Naive thymus-derived CD8-positive, alpha-beta T cell (primary cell): Measurements from ENCODE around the gene MBL2. TPM values are rescaled to one million over a fixed set of nuclear protein-coding genes. Genes with fewer than 3 reads are reported as not detected.
A peak's percentile ranks its signal among the peaks of the same experiment; 100 is the strongest.

Experiments used
- ATAC-seq, 2 donors: fragments of 150-1000 bp; cut with Tn5 transposase in 1 of 2; sonication (Bioruptor Pico), chemical (Tn5 transposase) in 1 of 2; 1 replicate in 1 of 2; 2 replicates in 1 of 2; pipeline ENCODE4 v1.10.0; 2021; ENCODE audit warnings: mild to moderate bottlenecking in 2 of 2, moderate library complexity in 2 of 2
- POLR2A ChIA-PET: fragments of 350-600 bp; sonication (Branson Sonifier 250); formaldehyde crosslinking; loops from one replicate; lab custom pipeline; 2021; ENCODE audit warnings: antibody characterized with exemption; lab: Charles Lee
- DNase-seq, 10 donors: peaks; one replicate each; pipeline versions ENCODE4 v3.0.0 to v3.0.0-alpha.2; 2020 to 2022
- H3K27ac Mint-ChIP-seq, 10 donors: one replicate each; pipeline ENCODE4 v1.8.0; 2020 to 2022; ENCODE audit warnings: mild to moderate bottlenecking in 10 of 10, mixed read lengths in 10 of 10, moderate library complexity in 4 of 10, inconsistent platforms in 1 of 10
- H3K27me3 Mint-ChIP-seq, 5 donors: one replicate each; pipeline ENCODE4 v1.8.0; 2021 to 2022; ENCODE audit warnings: mixed read lengths in 5 of 5
- H3K36me3 Mint-ChIP-seq, 3 donors: one replicate each; pipeline ENCODE4 v1.8.0; 2020 to 2022; ENCODE audit warnings: mixed read lengths in 3 of 3, mild to moderate bottlenecking in 2 of 3, inconsistent platforms in 1 of 3
- H3K4me1 Mint-ChIP-seq, 4 donors: one replicate each; pipeline ENCODE4 v1.8.0; 2021 to 2022; ENCODE audit warnings: mixed read lengths in 4 of 4
- H3K4me3 Mint-ChIP-seq, 10 donors: one replicate each; pipeline ENCODE4 v1.8.0; 2020 to 2022; ENCODE audit warnings: mild to moderate bottlenecking in 10 of 10, mixed read lengths in 10 of 10, moderate library complexity in 6 of 10, inconsistent platforms in 1 of 10
- H3K9me3 Mint-ChIP-seq, 9 donors: one replicate each; pipeline ENCODE4 v1.8.0; 2020 to 2022; ENCODE audit warnings: mixed read lengths in 9 of 9, mild to moderate bottlenecking in 3 of 9, inconsistent platforms in 1 of 9, moderate library complexity in 1 of 9
- polyA plus RNA-seq, 3 donors: library from polyadenylated mRNA; unstranded; fragments of 300-500 nt; fragmentation: Illumina TruSeq; gene quantifications; one replicate each; pipeline ENCODE4 v1.2.3, GENCODE V29; 2021
- total RNA-seq, 8 experiments: library from RNA in 2 of 8; stranded (reverse) in 2 of 8; gene quantifications; one replicate each; pipeline ENCODE4 v1.2.3 and lab custom pipeline; 2021 to 2026

Gene MBL2
- total and polyA plus RNA-seq, 5 experiments from 2014 or later, result not detected

DNA sequence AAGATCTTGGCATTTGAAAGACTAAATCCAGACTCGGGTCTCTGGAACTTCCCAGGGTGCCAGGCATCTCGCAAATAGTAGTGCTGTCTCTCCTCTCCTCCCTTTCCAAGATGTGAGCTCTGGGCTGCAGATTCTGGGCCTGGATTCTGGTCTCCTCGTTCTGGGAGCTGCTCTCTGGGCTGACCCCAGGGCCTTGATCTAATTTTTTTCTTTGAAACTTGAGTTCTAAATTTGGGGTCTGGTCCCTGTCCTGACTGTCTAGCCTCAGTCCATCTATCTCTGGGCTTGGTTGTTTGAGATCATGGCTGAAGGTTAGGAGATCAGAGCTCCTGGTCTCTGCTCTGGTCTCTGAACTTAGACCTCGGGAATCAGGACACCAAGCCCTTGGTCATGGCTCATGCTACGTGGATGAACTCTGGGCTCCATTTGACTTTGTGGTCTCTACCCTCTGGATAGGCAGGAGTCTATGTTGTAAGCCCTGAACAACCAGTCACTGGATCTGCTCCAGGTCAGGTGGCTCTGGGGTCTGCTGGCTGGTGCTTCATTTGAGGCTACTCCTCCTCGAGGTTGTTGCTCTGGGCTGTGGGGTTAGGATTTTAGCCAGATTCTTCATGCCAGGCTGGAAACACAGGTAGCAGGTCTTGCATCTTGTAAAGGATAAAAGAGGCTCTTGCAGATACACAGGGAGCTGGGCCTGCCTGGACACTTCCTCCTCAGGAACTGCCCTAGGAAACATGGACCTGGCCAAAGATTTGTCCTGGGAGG is 8.0 kb upstream of the MBL2 start:
- DNase-seq (no peak), ATAC-seq (no peak)
- H3K36me3 Mint-ChIP-seq, result no peaks in the 10 kb centered on the region
- no peaks in the 10 kb centered on the region for H3K4me1 Mint-ChIP-seq
- peaks cover 0 to 9% (median 2%) of the 10 kb centered on the region in 5 donors for H3K27me3 Mint-ChIP-seq
- H3K4me3 Mint-ChIP-seq, result no peak overlapping the region
- no peak overlapping the region for H3K27ac Mint-ChIP-seq
- peaks cover 0 to 3% (median 0%) of the 10 kb centered on the region in 9 donors for H3K9me3 Mint-ChIP-seq
- POLR2A ChIA-PET, result no interaction called here

DNA sequence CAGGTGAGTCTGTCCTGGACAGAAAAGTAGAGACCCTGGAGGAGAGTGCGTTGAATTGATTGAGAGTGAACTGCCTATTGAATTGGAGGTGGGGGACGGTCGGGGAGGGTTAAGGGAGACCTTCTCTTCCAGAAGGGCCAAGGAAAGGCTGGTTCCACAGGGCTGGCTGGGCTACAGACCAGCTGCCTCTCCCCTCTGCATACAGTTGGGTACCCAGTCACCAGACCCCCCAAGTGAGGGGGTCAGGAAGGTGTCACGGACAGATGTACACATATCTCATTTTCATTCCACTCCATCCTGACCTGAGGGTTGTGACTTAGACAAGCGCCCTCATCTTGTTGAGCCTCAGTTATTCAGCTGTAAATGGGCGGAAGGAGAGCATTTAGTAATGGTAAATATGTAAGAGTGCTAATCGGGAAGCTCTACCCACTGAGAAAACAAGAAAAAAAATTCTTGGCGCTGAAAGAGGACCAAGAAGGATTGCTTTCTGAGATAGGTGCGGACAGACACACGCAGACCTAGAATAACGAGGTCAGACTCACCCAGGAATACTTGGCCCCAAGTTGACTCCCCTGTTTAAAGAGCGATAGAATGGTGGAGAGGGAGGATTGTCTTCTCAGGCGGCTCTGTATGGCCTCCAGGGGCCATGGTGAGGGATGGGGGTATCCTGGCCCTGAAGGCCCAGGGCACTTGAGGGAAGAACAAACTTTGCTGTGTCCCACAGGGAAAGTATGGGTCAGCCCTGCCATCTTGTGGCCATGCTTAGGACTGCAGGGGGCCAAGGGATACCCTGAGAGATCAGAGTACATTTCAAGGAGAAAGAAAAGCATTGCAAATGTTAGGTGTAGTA is 7.2 kb upstream of the MBL2 start:
- ATAC-seq (no peak), DNase-seq (peak in 2 of 10 donors; percentile 2 to 13)
- POLR2A ChIA-PET, result no interaction called here
- no peak overlapping the region for H3K4me3 Mint-ChIP-seq
- no peaks in the 10 kb centered on the region for H3K4me1 Mint-ChIP-seq
- H3K9me3 Mint-ChIP-seq, result peaks cover 0 to 3% (median 0%) of the 10 kb centered on the region in 9 donors
- peaks cover 0 to 9% (median 2%) of the 10 kb centered on the region in 5 donors for H3K27me3 Mint-ChIP-seq
- no peak overlapping the region for H3K27ac Mint-ChIP-seq
- no peaks in the 10 kb centered on the region for H3K36me3 Mint-ChIP-seq

DNA sequence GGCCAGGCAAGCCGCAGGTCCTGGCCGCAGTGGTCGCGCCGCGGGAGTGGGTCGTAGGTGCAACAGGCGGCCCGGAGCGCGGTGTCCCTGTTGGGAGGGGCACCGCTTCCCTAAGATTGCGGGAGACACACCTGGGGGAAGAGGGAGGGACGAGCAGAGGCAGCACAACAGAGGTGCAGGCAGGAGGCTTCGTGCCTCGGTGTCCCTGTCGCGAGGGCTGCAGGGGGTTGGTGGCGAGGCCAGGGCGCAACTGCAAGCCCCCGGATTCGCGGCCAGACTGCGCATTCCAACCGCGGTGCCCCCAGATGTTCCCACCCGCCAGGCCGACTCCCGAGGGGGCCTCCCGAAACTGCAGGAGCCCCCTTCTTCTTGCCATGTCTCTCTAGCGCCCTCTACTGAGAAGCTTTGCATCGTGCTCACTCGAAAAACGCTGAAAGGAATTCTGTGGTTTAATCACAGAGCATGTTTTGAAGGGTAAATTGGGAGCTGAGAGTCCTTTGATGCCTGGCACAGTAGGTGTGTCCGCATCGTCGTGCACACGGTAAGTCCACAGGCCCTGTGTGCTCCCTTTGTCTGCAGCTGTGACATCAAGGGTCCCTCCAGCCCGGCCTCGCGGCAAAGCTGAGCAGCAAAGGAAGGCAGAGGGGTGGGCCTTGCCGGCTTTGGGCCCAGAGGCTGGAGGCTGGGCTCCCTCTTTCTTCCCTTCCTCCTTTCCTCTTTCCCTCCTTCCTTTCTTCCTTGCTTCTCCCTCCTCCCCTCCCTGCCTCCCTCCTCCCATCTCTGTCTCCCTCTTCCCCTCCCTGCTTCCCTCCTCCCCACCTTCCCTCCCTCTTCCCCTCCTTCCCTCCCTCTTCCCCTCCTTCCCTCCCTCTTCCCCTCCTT is 6.2 kb upstream of the MBL2 start:
- Mint-ChIP-seq H3K27ac (no peak overlapping the region), H3K4me1 (no peaks in the 10 kb centered on the region), H3K27me3 (peaks cover 0 to 9% (median 2%) of the 10 kb centered on the region in 5 donors), H3K4me3 (no peak overlapping the region), H3K9me3 (peaks cover 0 to 3% (median 0%) of the 10 kb centered on the region in 9 donors), H3K36me3 (no peaks in the 10 kb centered on the region)
- POLR2A ChIA-PET, result no interaction called here
- no peak for ATAC-seq
- no peak for DNase-seq

DNA sequence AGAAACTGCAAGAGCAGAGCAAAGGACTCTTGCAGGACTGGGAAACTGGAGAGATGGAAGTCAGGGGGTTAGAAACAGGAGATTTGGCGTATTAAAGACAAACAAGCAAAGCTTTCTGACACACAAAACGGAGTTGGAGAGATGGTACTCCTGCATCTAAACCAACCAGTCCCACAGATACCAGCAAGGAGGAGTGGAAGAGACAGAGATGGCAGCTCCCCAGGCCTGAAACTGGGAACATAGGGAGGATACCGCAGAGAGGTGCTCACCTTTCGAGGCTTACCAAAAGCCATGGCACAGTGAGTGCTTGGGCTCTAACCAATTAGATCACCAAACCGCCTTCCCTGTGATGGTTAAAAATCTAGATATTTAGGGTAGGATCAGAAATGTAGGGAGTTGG is 4.8 kb upstream of the MBL2 start:
- Mint-ChIP-seq H3K36me3 (no peaks in the 10 kb centered on the region), H3K27me3 (peaks cover 0 to 9% (median 2%) of the 10 kb centered on the region in 5 donors)
- POLR2A ChIA-PET, result no interaction called here

DNA sequence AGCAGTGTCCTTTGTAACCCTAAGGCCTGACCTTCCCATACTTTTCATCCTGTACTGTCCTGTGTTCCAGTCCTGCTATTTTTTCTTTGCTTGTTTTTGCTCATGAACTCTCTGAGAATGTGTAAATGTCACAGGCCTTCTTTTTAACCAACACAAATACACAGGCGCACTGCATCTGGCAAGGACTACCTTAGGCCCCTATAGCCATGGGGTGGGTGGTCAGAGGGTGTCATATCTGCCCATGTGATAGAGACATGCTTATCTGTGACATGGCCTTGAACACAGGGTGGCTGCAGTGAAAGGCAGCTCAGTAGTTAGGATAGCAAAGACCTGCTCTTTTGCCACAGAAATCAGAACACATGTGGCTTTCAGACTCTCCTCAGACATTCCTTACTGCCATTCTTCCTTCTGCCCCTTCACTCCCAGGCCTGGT is 3.9 kb upstream of the MBL2 start:
- H3K4me1 Mint-ChIP-seq, result no peaks in the 10 kb centered on the region
- no peak for DNase-seq
- H3K4me3 Mint-ChIP-seq, result no peak overlapping the region
- no peak for ATAC-seq
- POLR2A ChIA-PET, result no interaction called here
- H3K27ac Mint-ChIP-seq, result no peak overlapping the region
- no peaks in the 10 kb centered on the region for H3K36me3 Mint-ChIP-seq
- H3K9me3 Mint-ChIP-seq, result peaks cover 0 to 3% (median 0%) of the 10 kb centered on the region in 9 donors
- peaks cover 0 to 9% (median 2%) of the 10 kb centered on the region in 5 donors for H3K27me3 Mint-ChIP-seq

More for the DNA sequence above, 4.8 kb upstream of the MBL2 start:
- no peak for ATAC-seq
- Mint-ChIP-seq H3K27ac (no peak overlapping the region), H3K4me3 (no peak overlapping the region), H3K9me3 (peaks cover 0 to 3% (median 0%) of the 10 kb centered on the region in 9 donors), H3K4me1 (no peaks in the 10 kb centered on the region)
- no peak for DNase-seq

DNA sequence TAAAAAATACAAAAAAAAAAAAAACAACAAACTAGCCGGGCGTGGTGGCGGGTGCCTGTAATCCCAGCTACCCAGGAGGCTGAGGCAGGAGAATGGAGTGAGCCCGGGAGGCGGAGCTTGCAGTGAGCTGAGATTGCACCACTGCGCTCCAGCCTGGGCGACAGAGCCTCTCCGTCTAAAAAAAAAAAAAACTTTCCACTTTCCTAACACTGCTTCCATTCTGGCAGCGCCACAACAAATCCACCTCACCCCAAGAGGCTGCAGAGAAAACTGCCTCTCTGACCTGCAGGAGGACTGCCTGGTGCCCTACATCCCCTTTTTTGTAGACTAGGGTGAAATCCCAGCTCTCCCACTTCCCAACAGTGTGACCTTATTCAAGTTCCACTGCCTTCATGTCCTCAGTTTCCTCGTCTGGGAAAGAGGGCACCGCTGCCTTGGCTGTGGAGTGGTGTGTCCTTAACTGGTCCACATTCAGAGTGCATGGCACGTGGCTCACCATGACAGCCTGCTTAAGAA is 2.6 kb upstream of the MBL2 start:
- no peaks in the 10 kb centered on the region for H3K9me3 Mint-ChIP-seq
- H3K36me3 Mint-ChIP-seq, result no peaks in the 10 kb centered on the region
- POLR2A ChIA-PET, result no interaction called here
- DNase-seq (no peak), ATAC-seq (no peak)
- H3K4me3 Mint-ChIP-seq, result no peak overlapping the region
- no peaks in the 10 kb centered on the region for H3K4me1 Mint-ChIP-seq
- peaks cover 0 to 9% (median 0%) of the 10 kb centered on the region in 5 donors for H3K27me3 Mint-ChIP-seq
- no peak overlapping the region for H3K27ac Mint-ChIP-seq

DNA sequence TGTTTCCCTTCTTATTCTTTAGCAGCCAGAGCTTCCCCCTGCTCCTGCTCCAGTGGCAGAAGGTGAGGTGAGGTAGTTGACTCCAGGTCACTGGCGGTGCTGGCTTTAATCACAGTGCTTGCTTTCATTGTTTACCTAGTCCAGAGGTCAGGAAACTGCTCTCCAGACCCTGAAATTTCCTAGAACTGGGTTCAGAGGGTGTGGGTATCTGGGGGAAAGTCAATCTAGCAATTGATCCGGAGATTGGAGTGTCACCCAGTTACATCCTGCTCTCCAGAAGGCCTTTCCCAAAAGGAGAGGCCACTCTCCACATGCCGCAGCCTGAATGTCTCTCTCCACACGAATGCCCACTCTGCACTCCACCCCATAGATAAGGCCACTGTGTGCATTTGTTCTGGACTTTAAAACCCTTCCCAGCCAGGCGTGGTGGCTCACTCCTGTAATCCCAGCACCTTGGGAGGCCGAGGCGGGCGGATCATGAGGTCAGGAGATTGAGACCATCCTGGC is 2.1 kb upstream of the MBL2 start:
- no peaks in the 10 kb centered on the region for H3K4me1 Mint-ChIP-seq
- H3K27me3 Mint-ChIP-seq, result peaks cover 0 to 4% (median 0%) of the 10 kb centered on the region in 5 donors
- no peak overlapping the region for H3K4me3 Mint-ChIP-seq
- H3K9me3 Mint-ChIP-seq, result no peaks in the 10 kb centered on the region
- no peak for DNase-seq
- ATAC-seq, result no peak
- H3K36me3 Mint-ChIP-seq, result no peaks in the 10 kb centered on the region
- H3K27ac Mint-ChIP-seq, result no peak overlapping the region
- POLR2A ChIA-PET, result no interaction called here

DNA sequence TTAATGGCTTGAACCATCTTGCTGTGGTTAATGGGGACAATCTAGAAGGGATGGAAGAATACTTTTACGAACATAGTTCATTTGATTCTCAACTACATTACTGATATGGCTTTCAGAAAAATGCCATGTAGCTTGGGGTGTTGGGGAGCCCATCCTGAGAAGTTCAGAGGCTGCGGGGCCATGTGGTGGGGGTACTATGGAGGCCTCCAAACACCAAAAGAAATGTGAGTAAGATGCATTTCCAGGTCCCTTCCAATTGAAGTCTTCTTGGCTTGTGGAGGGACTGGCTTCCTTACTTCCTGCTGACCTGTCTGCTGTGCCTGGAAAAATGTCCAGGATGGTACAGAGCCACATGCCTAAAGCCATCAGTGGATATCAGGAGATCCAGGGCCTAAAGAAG is 1.6 kb upstream of the MBL2 start:
- Mint-ChIP-seq H3K4me3 (no peak overlapping the region), H3K9me3 (no peaks in the 10 kb centered on the region), H3K4me1 (no peaks in the 10 kb centered on the region), H3K27me3 (peaks cover 0 to 2% (median 0%) of the 10 kb centered on the region in 5 donors), H3K36me3 (no peaks in the 10 kb centered on the region), H3K27ac (no peak overlapping the region)
- no peak for ATAC-seq
- POLR2A ChIA-PET, result no interaction called here
- no peak for DNase-seq

DNA sequence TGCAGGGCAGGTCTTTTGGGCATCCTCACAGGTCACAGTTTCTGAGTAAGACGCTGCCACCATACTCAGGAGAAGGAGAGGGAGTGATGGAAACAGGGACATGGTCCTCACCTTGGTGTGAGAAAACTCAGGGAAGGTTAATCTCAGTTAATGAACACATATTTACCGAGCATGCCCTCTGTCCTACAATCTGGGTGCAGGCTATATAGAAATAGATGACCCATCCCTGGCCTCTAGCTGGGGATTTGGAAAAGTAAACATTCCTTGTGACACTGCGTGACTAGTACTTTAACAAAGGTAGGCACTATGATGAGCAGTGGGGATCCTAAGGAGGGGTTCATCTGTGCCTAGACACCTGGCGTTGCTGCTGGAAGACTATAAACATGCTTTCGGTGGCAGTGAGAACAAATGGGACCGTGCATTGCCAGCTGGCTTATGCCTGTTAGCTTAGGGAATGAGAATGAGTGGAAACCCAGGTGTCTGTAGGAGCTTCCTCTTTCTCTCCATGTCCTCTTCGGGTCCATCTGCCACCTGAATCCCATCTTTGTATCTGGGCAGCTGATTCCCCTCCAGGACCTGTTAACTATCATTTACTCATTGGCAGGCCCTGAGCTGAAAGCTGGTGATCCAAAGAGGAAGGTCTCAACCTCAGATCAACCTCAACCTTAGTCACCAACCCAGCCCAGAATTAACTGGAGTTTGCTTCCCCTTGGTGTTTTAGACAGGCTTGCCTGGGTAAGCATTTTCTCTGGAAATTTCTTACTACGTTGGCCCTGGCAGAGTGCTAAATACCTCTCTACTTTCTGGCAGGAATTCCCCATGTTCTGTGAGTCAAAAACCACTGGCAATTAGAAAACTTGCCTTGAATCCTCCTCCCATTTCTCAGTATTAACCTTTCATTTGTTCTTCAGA is 794 bp downstream of the MBL2 start:
- DNase-seq (no peak), ATAC-seq (no peak)
- POLR2A ChIA-PET, result interaction anchor here (0.6 kb wide), 1 partner anchor 9 kb away, joined by 5 read pairs; no protein-coding TSS in a partner anchor
- H3K4me1 Mint-ChIP-seq, result no peaks in the 10 kb centered on the region
- H3K4me3 Mint-ChIP-seq, result no peak overlapping the region
- H3K9me3 Mint-ChIP-seq, result no peaks in the 10 kb centered on the region
- H3K27ac Mint-ChIP-seq, result peak overlapping the region in 1 of 10 donors; percentile 13
- H3K27me3 Mint-ChIP-seq, result no peaks in the 10 kb centered on the region
- no peaks in the 10 kb centered on the region for H3K36me3 Mint-ChIP-seq

DNA sequence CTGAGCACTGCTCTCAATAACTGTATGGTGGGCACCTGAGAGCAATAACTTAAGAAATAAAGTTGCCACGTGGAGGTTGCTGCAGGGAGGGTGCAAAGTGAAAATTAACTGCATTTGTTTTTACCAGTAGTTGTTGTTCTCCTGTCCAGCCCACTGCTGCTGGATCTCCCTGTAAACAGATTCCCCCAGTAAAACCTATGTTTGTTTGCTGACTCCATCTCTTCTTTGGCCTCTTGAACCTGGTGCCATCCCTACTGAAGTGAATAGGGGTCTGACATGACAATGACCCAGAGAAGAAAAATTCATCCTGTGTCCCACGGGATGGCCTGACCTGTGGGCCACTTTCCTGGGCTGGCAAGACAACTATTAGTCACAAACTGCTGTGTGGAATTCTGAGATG is 1.7 kb downstream of the MBL2 start:
- DNase-seq, result no peak
- H3K9me3 Mint-ChIP-seq, result no peaks in the 10 kb centered on the region
- H3K4me3 Mint-ChIP-seq, result no peak overlapping the region
- H3K27me3 Mint-ChIP-seq, result no peaks in the 10 kb centered on the region
- H3K36me3 Mint-ChIP-seq, result no peaks in the 10 kb centered on the region
- H3K27ac Mint-ChIP-seq, result no peak overlapping the region
- ATAC-seq, result no peak
- POLR2A ChIA-PET, result interaction anchor here (0.6 kb wide), 1 partner anchor 8 kb away, joined by 5 read pairs; no protein-coding TSS in a partner anchor
- H3K4me1 Mint-ChIP-seq, result no peaks in the 10 kb centered on the region

DNA sequence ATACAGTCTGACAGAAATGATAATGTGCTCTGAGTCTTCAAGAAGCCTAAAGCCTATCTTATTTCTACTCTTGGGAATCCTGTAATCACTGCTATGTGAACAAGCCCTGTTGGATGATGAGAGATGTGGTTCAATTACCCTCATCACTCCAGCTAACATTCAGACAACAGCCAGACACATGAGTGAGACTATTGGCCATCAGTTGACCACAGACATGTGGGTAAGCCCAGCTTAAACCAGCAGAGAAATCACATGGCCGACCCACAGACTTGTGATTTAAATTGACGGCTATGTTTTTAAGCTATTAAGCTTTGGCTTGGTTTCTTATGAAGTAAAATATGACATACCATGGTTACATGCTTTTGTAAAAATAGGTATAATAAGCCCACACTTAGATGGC is 2.6 kb downstream of the MBL2 start:
- no peaks in the 10 kb centered on the region for H3K27me3 Mint-ChIP-seq
- DNase-seq (no peak), ATAC-seq (no peak)
- POLR2A ChIA-PET, result no interaction called here
- H3K27ac Mint-ChIP-seq, result no peak overlapping the region
- H3K9me3 Mint-ChIP-seq, result peaks cover 0 to 3% (median 0%) of the 10 kb centered on the region in 9 donors
- no peak overlapping the region for H3K4me3 Mint-ChIP-seq
- no peaks in the 10 kb centered on the region for H3K4me1 Mint-ChIP-seq
- no peaks in the 10 kb centered on the region for H3K36me3 Mint-ChIP-seq
